T-helper 22 cell (primary cell): ENCODE measurements around the gene ZFHX3.

ENCODE experiments used
- DNase-seq: peaks from one replicate; pipeline ENCODE4 v3.0.0-alpha.2; 2020; ENCODE audit warnings: low read depth

ZFHX3 gene

DNA sequence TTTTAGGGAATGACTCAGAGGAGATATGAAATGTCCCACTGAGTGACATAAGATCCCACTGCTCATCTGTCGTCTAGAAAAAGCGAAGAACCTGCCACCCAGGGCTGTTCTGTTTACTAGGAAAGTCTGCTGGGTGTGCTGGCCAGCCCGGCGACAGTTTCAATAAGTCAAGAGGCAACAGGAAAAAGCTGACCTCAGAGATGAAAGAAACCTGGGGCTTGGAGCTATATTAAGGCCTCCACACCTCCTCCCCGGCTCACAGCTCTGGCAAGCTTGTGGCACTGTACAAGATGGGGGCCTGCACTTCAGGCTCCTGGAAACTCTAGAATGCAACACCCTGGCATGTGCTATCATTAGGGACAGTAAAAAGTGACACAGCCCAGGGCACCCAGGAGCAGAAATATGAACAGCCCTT lies 10.6 kb downstream of the ZFHX3 start:
- DNase-seq: no peak

DNA sequence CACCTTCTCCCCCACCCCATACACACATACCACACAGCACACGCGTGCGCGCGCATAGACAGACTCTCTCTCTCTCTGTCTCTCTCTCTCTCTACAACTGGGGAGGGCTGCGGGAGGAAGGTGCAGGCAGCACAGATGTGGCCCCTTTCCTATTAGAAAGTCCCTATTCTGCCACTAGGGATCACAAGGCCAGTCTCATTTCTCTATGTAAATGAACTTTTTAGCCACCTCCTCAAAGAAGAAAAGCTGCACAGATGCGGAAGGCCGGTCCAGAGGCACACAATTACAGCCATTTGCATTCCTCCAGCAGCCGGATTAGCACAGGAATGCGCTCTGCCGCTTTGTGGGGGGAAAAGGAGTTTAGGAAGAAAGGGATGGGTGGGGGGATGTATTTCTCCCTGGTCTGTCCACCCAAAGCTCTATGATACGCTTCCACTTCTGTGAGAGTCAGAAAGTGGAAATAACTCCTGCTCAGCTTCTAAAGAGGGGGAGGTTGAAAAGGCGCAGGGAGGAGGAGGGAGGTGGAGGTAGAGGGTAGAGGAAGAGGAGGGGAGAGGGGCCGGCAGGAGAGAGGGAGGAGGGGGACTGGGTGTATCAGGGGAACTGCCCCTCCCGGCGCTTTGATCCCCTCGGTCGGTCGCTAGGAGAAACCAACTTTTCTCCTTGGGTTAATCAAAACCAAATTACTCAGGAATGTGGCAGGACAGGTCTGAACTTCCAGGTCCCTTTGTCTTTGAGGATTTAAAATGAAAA lies 11.7 kb downstream of the ZFHX3 start:
- no peak for DNase-seq

DNA sequence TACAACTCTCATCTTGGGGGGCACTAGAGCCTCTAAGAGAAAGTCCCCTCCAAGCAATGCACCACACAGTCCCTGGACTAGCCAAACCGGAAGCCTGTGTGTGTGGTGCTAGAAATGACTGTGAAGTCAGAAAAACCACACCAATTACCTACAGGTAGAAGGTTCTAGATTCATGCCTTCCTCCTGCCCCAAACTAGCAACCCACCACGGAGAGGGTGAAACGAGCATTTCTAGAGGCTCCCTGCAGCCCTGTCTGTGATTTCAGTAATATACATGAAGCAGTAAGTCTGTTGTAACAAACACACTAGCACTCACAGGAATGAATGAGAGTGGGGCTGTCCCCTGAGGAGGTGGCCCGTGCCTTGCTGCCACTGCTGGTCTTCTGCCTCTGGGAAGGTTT lies 13.6 kb downstream of the ZFHX3 start:
- DNase-seq: no peak

DNA sequence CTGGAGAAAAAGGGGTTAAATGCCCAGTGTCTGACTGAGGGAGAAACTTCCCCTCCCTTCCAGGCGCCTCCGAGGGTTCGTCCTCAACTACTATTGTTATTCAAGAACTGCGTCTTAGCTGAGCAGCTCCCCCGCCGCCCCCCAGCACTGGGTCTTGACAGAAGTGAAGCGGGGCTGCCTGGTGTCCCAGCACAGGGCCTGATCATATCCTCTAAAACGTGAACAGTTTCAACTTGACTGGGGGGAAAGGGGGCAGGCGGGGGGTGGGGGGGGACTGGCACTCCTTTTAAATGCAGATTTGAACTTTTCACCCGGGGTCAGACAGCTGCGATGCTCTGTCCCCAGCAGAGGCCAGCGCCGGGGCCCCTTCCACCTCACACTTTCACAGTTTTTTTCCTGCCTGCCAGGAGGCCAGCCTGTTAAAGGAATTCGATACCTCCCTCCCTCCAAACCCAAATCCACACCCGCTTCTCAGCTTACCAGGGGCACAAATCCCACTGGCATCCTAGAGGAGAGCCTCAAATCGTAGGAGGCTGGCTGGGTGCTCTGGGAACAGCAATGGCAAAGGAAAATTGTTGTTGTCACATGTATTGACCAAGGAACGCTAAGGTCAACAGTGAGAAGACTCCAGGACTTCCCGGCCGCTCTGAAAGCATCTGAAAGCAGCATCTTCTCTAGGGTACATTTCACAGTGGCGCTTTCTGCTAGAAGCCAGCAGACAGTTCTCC lies 14.5 kb downstream of the ZFHX3 start:
- no peak for DNase-seq

DNA sequence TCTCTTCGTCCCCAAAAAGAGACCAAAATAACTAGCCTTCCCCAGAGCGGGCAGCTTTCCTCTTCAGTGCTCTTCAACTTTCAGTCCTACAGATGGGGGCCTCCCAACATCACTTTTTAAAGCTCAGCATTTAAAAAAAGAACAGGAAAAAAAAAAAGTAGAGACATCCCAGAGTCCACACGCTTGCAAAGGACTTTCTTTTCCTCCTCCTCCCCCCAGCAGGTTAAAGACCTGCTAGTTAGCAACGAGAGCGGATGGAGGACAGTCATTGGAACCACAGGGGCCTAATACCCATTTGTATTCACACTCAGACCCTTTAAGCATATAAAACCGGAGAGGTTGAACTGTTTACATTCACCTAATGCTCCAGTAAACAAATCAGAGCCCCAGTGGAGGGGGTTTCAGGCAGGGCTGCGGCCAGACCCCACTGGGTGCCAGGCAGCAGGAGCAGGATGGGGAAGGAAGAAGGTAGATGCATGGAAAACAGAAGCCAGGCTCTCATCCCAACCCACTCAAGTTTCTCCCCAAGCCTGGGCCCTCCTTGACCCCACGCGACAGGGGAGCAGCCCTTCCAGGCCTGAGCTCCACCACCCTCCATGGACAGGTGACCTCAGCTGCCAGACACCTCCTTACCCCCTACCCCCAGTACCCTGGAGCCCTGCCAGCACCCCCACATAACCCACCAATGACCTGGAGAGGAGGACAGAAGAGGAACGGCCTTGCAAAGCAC lies 15.2 kb downstream of the ZFHX3 start:
- no peak for DNase-seq

DNA sequence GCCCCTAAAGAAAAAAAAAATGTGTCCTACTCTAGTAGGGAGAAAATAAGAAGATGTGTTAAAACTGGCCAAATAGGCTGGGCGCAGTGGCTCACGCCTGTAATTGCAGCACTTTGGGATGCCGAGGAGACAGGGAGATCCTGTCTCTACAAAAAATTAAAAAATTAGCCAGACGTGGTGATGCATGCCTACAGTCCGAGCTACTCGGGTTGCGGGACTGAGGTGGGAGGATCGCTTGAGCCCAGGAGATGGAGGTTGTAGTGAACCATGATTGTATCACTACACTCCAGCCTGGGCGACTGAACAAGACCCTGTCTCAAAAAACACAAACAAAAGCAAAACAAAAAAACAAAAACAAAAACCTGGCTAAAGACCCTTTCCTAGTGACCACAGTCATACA lies 15.9 kb downstream of the ZFHX3 start:
- no peak for DNase-seq

DNA sequence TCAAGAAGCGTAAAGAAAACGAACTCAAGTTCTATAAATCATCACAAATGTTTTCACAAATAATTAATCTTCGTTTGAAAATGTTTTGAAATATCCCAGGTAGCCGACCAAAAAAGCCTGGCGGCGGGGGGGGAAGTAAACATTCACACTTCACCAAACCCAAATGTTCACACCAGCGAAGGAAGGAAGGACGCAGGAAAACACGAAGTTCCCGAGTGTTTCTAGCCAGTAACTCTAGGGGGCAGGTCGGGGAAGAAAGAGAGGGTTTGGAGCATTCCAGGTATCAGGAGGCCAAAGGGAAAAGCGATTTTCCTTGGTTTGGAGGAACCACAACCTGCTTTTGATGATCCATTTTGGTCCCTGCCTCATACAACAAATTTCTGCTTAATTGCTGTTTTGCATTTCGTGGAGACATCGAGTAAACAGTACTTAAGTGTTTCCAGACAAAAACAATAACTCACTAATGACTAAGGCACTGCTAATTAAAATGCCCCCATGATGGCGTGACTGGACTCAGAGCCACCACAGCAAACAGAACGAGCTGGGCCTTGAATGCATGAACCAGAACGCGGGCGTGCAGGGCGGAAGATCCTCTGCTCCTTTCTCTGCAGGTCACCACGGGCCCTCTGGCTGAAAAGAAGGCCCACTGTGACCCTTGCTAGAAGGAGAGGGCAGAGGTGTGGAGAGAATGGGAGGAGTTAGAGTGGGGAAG lies 16.6 kb downstream of the ZFHX3 start:
- no peak for DNase-seq

DNA sequence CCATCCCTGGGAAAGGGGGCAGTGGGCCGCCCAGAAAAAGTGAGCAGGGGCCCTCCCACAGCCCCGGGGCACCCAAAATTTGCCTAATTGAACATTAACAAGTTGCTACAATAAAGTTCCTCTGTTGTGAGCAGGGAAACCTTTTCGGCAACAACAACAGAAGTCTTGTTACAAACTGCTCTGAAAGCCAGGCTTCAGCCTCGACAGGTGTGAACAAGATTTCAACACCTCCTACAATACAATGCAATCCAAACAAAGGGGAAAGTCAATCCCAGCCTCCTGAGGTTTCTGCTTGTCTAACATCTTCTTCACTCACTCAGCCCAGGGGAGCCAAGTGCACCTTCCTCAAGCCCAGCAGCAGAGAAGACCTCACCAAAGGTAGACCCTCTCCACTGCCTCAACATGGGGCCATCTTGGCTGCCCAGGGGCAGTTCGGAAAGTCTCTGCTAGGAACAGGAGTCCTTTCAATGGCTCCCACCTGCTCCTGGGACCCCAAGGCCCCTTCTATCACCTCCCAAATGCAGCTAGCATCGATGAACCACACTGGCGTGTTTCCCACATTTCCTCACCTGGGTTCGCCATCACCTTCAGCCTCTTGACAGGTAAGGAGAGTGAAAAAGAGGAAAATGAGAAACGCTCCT lies 19.1 kb downstream of the ZFHX3 start:
- no peak for DNase-seq

DNA sequence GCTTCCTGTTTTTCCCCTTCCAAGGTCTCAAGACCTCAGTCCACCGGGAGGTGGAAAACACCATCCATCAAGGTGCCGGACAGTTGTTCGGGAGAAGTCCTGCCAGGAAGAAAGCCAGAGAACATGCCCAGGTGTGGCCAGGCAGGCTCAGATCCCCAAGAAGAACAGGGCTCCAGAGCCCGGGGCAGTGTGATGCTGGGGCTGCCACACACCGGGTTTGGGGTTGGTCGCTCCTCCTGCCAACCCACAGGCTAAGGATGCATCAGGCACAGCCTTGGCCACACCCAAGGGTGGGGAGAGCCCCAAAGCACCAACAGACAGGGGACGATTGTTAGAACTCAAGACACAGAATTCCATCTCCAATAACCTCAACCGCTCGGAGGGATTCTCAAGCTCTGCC lies 19.7 kb downstream of the ZFHX3 start:
- no peak for DNase-seq

DNA sequence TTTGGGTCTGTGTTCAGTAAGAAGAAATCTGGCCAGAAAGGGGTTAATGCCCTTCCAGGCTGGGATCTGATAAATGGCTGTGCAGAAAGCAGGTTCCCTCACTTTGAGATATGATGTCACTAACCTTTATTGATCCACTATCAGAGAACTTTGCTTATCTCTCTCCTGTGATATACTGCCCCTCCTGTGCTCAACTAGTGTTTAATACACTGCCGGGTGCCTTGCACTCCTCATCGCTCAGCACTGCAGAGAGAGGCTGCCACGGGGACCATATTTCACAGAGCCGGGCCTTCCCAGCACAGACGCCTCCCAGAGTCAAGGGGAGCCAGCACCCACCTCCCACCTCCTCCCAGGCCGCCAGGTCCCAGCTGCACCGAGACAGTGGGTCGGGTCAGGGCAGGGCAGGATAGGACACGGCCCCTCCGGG lies 20.2 kb downstream of the ZFHX3 start:
- DNase-seq: no peak

DNA sequence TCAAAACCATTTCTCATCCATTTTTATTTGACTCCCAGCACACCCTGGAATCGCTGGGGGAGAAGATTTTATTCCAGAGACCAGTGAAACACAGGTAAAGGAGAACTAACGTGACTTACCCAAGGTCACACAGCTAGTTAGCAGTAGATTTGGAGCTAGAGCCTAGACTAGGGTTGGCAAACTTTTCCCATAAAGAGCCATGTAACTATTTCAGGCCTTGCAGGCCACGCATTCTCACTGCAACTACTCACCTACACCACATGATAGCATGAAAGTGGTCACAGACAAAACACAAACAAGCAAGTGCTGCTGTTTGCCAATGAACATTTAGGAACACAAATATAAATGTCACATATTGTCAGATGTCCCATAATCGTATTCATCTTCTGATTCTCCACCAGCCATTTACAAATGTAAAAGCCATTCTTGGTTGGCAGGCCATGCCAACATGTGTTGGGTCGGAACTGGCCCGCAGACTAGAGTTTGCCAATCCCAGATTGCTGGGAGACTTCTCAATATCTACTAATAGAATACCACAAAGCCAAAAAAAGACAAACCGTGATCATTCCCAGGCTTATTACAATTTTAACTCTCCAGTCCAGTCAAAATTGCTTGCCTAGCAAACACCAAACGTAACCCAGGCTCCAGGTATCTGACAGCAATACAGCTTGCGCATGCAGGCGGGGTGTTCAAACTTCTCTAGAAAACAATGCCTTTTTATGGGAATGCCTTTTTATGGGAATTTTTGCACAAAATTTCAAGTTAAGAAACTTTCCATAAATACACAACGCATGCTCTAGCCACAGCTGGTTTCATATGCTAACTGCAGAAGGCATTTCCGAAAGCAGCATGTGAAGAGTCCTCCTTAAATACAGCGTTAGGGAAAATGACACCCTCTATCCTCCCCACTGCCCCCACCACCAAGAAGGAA lies 20.9 kb downstream of the ZFHX3 start:
- no peak for DNase-seq

DNA sequence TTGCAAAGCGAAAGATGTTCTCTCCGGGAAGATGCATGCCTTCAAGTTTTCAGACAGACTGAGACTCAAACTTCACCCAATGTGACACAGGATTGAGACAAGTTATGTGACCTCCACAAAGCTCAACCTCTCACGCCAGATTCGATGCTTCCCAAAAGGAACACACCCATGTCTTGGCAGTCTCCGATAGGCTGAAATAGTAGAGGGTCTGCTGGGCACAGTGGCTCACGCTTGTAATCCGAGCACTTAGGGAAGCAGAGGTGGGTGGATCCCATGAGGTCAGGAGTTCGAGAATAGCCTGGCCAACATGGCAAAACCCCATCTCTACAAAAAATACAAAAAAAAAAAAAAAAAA lies 22.1 kb downstream of the ZFHX3 start:
- no peak for DNase-seq

DNA sequence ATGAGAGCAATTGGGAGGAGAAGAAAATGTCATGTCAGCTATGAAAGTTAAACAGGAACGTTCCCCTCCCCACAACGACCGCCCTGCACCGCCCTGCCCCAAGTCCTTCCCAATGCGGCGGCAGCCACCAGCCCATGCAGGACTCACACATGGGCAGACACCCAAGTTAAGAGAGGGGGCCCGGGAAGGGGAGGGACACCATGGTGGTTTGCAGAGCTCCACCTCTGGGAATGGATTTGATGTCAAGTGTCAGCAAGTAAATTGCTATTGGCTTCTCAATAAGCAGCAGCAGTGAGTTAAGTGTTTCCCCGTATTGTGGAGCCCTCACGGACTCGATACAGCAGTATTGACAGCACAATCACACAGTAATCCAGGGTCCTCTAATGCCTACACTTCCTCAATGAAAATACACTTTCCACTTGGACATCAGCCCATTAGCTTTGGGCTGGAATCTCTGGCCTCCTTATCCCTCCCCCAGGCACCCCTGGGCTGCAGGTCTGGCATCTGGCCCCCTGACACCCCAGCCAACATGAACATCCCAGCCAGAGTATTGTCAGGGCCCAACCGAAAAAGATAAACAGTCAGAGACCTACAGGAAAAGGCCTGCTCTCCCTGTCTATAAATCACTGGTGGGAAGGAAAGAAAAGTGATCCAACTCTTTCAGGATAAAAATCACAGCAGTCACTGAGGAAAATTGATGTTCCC lies 22.6 kb downstream of the ZFHX3 start:
- DNase-seq: no peak

DNA sequence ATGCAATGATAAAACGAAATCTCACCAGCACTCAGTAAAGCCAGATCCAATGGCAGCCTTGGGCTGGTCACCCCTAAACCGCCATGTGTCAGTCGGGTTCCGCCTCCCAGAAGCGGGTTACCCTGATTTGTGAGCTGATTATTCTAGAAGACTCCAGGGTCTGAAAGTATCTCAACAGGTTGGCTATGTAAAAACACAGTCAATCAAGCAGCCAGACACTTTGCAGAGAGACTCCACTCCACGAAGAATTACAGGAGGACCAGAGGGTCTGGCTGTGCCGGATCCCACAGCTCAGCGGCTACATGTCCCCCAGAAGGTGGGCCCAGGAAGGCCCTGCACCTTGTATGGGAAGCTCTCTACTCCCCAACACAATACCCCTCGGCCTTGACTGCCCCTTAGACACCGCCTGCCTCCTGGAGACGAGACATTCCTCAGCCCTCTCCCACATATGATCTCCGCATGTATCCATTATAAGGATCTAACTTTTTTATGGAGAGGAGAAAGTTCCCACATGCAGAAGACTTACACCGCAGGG lies 23.3 kb downstream of the ZFHX3 start:
- no peak for DNase-seq

DNA sequence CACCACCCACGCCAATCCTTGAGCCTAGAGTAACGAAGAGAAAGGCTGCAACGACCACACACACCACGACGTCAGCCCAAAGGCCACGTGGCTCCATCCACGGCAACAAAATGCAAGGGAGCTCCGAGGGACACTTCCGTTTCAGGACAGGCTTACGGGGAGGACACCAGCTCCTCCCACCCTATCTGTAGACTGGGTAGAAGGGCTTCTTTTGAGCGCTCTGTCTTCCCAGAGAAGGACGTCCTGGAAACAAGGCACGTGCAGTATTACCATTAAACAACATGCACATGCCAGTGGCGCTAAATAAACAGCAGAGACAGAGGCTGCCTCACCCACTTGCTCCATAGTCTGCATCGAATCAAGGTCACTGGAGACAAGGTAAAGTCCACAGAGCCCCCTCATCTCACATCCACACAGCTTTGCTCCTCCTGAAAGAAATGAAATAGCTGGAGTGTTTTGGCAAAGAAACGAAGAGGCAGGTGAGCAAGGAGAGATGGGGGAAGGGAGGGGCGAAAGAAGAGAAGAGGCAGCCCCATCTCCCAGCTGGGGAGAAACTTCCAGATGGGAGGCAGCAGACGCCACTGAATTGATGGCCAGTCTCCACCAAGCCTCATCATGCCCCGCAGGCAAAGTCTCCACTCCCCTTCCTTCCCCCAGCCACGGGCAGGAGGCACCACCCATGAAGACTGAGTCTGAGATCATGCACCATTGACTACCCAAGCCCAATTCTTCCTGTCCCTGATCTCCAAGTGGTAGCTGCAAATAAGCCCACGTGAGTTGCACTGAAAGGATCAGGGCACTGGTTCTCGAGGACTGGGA lies 24.0 kb downstream of the ZFHX3 start:
- DNase-seq: no peak

DNA sequence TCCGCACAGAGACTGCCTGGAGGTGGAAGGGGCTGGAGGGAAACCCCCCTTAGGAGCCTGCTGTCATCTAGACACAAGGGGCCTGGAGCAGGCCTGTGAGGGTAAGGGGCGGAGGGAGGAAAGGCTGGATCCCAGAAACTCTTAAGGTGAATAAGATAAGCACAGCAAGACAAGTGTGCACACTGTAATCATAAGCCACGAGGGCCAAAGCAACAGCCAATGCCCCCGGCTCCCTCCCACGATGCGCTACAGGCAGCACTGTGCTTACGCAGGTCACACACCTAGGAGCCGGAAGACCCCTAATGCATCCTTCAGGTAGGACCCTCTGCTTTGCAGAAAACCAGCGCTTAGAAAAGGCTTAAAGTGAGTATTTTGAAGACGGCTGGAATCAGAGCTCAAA lies 24.6 kb downstream of the ZFHX3 start:
- DNase-seq: no peak

DNA sequence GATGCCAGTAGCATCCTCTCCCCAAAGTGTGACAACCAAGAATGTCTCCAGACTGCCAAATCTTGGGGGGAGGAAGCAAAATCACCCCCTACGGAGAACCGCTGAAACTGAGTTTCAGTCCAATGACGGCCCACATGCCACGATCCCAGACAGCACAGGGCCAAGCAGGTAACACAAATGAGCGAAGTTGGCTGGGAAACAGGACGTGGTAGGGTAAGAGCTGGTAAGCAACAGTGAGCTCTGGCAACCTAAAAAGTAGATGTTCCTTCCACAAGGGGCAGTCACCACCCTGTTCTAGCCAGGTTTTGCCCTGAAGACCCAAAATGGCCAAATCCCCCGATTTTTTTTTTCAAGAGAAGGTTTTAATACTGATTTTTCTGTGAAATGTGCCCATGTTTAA lies 25.4 kb downstream of the ZFHX3 start:
- DNase-seq: no peak

DNA sequence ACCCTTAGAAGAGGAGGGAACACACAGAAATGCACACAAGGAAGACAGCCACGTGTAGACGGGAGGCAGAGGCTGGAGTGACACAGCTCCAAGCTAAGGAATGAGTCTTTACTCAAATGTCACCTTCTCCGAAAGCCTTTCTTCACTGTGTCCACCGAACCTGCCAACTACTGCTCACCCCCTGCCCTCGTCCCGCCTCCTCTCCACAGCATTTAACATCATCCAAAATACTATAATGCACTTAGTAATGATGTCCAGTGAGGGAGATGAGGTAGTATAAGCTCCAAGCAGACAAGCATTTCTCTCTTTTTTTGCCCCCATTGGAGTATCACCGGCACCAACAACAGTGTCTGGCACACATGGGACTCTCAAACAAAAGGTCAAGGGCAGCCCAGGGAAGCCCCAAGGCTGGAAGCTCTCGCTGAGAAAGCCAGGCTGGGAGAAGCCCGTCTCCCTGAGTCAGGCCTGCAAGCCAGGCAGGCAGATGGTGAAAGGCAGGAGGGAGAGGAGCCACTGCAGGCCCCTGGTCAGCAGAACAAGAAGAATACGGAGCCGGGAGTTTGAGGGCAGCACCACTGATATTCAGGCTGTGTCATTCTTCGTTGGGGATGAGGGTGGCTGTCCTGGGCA lies 25.9 kb downstream of the ZFHX3 start:
- no peak for DNase-seq
